Measurements from ENCODE around the gene OTULINL.

OTULINL gene

GRCh38 chr5:14577079-14577725 lies 4.4 kb upstream of the OTULINL start:
- no peak for DNase-seq

- no peak for DNase-seq
These were observed 3.6 kb upstream of the OTULINL start for GRCh38 chr5:14577971-14578370.

DNA sequence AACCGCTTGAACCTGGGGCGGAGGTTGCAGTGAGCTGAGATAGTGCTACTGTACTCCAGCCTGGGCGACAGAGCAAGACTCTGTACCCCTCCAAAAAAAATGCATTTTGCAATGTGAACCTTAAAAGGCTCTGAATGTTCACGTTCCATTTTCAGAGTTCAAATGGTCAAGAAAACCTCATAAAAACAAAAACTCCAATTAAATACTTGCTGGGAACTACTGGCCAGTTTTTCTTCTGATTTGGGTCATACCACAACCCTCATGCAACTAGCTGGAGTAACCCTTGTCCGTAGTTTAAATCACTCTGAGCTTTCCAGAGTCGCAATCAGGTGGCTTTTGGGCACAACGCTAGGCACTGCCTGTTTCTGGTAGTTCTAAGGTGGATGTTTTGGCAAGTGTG lies 2.3 kb upstream of the OTULINL start:
- no peak for DNase-seq

DNA sequence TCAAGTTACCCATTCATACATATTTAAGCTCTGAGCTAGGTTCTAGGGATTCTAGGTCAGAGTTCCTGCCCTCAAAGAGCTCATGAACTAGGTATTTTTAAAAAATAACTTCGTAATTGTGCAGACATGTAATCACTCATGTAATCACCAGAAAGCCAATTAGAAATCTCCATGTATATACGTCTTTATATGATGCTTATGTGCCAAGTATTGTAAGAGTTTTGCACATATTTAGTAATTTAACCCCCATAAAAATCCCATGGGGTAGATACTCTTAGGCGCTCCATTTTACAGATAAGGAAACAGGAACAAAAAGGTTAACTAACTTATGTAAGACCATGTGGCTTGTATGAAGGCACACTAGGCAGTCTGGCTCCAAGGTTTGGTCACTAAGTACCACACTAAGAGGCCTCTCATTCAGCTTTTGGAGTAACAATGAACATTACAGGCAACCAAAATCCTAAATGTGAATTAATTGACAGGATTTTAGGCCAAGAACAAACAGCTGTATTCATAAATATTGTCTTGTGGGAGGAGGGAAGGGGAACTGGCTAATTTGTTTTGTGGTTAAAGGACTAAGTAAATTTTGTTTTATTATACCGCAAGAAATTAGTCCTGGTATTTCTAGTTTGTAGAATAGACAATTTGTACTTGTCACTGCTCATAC lies 1.7 kb upstream of the OTULINL start:
- no peak for DNase-seq

GRCh38 chr5:14580398-14581034 lies 1.1 kb upstream of the OTULINL start:
- DNase-seq: no peak

DNA sequence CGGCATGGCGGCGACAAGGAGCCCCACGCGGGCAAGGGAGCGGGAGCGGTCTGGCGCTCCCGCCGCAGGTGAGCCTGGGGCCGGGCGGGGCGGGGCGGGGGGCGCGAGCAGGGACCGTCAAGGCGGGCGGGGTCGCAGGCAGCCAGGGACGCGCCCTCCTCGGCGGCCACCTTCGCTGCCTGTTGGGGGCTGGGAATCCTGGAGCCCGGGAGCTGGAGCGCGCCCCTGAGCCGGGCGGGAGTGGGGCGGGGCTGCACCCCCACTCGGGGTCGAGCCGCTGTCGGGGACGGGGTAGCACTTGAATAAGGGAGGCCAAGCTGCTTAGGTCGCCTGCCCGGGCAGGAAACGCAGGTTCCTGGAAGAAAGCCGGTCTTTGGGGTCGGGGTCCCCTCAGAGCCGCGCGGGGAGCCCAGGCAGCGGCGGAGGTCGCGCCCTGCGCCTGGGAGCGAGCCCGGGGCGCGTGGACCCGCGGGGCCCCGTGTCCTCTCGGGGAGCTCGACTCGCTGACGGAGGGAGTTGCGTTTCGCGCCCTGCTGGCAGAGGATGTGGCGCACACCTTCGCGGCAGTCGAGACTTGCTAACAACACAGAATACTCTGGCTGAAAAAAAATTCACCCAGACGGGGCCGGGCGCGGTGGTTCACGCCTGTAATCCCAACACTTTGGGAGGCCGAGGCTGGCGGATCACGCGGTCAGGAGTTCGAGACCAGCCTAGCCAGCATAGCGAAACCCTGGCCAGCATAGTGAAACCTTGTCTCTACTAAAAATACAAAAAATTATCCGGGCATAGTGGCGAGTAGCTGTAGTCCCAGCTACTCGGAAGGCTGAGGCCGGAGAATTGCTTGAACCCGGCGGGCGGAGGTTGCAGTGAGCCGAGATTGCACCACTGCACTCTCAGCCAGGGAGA lies 552 bp downstream of the OTULINL start:
- DNase-seq: no peak

DNA sequence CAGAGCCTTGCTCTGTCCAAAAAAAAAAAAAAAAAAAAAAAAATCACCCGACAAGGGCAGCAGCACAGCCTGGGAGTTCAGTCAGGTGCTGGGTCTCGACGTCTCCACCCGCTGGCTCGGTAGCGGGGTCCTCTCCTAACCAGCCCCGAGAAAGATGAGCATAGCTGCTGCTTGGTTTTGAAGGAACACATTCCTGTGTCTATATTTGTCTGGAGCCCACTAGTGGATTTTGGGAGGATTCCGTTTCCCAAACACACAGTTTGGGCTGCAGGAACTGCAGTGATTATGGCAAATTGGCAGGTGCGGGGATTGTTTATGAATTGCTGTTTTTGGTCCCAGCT lies 1.2 kb downstream of the OTULINL start:
- DNase-seq: no peak

DNA sequence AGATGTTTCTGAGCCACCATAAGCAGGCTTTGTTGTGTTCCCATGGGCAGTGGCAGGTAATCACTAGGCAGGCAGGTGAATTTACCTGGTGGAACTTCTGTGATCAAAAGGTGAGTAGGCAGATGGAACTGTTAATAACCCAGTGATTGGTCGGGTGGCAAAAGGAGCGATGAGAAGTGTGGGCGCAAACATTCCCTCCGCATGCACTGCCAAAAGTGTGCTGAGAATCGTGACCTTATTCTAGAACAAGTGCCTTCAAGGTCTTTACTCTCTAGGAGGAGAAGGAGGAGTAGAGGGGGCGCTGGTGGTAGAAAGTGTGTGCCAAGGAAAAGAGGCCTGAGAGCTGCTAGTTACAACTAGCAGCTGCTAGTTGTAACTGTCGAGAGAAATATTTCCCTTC lies 3.3 kb downstream of the OTULINL start:
- DNase-seq: no peak

DNA sequence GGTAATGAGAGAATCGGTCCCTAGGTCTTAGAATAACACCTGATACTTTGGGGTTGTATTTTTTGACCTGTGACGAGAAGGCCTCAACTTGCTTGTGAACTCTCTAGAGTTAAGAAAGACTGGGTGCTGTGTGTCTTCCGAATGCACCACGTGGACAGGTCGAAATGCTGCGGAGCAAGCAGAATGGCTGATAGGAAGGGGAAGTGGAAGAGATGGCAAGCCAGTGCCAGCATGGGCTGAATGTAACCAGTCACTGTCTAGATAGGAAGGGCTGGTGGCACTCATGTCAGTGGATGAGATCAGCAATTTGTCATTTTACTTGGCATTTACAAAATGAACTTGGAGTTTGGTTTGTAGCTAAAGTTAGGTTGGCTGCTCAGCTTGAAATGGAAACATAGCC lies 5.6 kb downstream of the OTULINL start:
- DNase-seq: no peak

DNA sequence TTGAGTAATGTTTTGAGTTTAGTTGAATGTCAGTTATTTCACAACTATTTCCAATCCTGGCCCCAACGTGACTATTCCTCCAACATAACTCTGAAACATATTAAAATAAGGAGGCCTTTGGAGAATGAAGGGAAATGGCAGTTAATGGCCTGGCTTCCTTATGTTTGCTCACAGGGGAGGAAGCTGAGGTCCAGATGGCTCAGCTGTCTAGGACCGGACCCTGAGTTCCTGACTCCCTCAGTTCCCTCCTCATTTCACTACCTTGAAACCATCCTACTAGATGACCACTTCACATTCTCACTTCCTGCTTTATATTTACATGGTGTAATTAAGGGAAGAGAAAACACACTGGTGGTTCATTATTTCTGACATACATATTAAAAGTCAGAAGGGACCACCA lies 6.6 kb downstream of the OTULINL start:
- no peak for DNase-seq

GRCh38 chr5:14588758-14589543 lies 7.4 kb downstream of the OTULINL start:
- no peak for DNase-seq

DNA sequence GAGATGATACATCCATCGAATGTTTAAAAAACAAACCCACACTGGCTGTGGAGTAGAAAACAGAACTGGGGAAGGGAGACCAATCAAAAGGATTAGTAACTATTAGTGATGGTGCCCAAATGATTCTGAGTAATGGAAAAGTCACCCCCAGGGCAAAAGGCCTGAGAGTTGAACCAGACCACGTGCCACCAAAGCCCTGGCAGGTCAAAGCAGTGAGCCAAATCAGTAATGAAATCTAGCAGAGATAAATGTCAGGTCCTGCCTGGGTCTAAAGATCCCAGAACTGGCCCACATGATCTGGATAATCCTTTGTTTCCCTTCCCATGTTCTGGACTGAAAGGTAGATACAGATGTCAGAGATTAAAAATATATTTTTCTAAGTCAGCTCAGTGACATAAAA lies 9.4 kb downstream of the OTULINL start:
- no peak for DNase-seq

DNA sequence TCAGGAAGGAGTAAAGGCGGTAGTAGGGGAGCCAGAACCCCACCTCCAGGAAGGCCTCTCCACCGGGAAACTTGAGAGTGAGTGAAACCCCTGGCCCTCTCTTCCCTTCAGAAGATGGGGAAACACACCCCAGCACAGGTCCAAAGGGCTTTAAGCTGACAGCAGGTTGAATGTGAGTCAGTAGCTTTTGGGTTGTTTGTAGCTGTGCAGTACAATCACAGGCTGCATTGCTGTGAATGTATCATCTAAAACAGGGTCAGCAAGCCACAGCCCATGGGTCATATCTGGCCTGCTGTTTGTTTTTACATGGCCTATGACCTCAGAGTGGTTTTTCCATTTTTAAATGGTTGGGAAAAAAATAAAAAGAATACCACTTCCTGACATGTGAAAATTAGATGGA lies 10.0 kb downstream of the OTULINL start:
- no peak for DNase-seq

- no peak for DNase-seq
These were observed 11.9 kb downstream of the OTULINL start for GRCh38 chr5:14593326-14594021.

GRCh38 chr5:14594378-14595074 lies 12.9 kb downstream of the OTULINL start:
- no peak for DNase-seq

GRCh38 chr5:14595189-14595588 lies 13.6 kb downstream of the OTULINL start:
- no peak for DNase-seq

GRCh38 chr5:14595891-14596290 lies 14.3 kb downstream of the OTULINL start:
- no peak for DNase-seq

DNA sequence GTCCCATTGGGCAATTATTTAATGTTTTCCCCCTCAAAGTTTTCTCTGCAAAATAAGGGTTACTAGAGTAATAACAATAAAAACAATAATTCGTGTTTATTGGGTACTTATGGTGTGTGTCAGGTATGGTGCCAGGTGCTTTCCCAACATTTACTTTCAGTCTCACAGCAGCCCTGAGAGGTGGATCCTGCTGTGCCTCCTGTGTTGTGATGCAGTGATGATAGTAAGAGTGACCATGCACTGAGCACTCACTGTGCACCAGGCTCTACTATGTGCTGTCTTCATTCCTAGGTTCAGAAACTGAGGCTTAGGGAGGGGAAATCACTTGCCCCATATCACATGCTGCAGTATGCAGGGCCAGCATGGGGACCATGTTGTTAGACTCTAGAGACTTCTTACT lies 15.5 kb downstream of the OTULINL start:
- DNase-seq: no peak

DNA sequence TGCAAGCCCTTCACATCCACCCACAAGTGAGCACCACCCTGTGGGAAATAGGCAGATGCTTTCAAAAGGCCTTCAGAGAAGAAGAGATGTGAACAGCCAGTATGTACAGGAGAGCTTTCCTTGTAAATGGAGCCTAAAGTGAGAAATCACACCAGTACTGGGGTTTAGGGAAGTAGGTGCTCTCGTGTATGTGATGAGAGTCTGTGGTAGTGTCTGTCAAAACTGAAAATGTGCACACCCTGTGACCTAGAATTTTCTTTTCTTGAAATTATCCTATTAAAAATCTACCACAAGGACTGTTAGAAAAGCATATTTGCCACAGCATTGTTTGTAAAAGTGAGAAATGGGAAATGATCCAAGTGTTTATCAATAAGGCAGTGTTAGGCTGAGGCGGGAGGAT lies 16.6 kb downstream of the OTULINL start:
- DNase-seq: no peak

DNA sequence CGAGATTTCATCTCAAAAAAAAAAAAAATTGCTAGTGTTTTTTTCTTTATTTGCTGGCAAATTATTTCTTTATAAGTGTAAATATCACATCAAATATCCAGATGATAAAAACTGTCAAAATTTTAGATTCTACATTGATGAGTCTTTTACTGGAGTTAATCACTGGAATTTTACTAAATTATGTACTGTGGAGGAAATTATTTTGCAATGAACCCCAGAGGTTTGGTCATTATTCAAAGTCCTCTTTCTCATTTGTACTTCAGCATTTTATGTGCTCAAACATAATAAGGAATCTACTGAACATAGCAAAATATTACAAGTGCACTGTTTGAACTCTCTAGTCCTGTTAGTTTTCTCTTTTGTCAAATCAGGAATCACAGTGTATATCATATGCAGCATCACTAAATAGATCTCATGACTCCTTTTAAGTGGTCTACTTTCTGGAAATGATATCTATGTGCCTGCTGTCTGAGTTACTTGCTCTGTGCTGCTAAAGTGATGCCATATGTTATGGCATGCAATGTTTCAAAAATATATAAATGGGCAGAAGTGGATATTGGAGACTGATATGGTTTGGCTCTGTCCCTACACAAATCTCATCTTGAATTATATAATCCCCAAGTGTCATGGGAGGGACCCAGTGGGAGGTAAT lies 18.0 kb downstream of the OTULINL start:
- no peak for DNase-seq

DNA sequence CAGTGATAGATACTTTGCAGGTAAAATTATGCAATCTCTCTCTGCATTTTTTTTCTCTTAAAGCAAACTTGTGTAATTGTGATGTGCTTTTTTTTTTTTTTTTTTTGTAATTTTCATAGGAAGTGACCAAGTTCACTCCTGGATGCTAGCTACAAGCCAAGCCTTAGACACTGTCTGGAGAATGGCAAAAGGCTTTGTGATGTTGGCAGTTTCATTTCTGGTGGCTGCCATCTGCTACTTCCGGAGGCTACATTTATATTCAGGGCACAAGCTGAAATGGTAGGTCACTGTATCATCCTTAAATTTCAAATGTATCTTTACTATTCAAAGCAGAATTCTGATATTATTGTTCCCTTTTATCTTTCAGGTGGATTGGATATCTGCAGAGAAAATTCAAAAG lies 19.3 kb downstream of the OTULINL start:
- no peak for DNase-seq

All from cortex of kidney (tissue), 1 donor.